Epithelial cell of esophagus (primary cell): ENCODE data around the gene METTL22.

Experiments
- DNase-seq: peaks from one replicate; pipeline ENCODE4 v3.0.0; 2010; ENCODE audit warnings: low read depth
- H3K4me3 ChIP-seq: 2 replicates; pipeline ENCODE4 v1.5.1; 2011; ENCODE audit warnings: mild to moderate bottlenecking, low read length, control low read depth
- TF ChIP-seq, protein P1 (sequence below): IDR thresholded peaks from 2 replicates; pipeline ENCODE4 v1.5.1; 2011; ENCODE audit warnings: low read depth, mild to moderate bottlenecking, low read length, control low read depth, inconsistent platforms; ENCODE audit not compliant: insufficient read depth; ENCODE audit errors: missing control alignments

Gene METTL22

DNA sequence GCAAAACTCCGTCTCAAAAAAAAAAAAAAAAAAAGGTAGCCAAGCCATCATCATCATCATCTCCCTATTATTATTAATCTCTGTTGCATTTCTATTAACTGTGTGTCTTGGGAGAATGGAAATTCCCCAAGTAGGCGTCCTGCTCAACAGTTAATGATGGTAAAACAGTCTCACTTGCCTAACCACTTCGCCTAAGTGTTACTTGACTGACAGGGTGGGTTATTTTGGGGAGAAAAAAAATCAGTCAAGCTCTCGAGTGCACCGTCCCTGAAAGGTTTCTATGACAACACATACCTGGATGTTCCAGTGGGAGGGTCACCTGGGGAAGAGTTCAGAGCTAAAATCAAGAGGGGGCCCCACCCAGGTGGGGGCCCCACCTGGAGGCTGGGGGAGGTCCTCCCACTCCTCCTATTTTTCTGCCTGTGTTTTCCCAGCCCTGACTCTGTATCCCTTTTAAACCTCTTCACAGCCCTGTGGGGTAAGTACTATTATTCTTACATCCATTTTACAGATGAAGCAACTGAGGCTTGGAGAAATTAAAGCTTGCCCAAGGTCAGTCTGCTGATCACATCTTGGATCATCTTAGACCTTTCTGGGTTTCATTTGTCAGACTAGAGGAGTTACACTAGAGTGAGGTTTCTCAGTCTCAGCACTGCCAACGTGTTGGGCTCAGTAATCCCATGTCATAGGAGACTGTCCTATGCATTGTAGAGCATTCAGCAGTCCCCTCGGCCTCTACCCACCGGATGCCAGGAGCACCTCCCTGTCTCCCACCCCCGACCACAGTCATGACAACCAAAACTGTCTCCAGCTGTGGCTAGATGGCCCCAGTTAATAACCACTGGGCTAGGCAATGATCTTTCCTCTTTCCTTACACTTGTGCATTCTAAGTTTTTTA is 41.9 kb downstream of the METTL22 start:
- TF ChIP-seq, protein P1, sequence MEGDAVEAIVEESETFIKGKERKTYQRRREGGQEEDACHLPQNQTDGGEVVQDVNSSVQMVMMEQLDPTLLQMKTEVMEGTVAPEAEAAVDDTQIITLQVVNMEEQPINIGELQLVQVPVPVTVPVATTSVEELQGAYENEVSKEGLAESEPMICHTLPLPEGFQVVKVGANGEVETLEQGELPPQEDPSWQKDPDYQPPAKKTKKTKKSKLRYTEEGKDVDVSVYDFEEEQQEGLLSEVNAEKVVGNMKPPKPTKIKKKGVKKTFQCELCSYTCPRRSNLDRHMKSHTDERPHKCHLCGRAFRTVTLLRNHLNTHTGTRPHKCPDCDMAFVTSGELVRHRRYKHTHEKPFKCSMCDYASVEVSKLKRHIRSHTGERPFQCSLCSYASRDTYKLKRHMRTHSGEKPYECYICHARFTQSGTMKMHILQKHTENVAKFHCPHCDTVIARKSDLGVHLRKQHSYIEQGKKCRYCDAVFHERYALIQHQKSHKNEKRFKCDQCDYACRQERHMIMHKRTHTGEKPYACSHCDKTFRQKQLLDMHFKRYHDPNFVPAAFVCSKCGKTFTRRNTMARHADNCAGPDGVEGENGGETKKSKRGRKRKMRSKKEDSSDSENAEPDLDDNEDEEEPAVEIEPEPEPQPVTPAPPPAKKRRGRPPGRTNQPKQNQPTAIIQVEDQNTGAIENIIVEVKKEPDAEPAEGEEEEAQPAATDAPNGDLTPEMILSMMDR: no peak
- no peak overlapping the region for H3K4me3 ChIP-seq
- DNase-seq: no peak

DNA sequence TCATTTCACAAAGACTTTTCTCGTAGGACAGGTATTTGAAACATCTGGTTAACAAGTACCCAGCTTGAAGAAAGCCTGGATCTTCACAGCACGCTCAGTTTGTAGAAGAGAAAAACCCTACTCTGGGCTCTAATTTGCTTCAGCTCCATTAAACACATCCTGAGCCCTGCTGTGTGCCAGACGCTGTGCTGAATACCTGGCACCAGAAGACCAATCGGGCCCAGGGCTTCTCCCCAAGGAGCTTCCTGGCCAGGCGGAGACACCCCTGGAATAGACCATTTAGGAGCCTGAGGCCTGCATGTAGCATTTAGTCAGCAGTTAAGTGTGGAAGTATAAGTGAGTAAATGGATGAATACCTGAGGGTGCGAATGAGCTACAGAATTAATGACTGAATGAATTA is 44.0 kb downstream of the METTL22 start:
- no peak for DNase-seq
- H3K4me3 ChIP-seq: no peak overlapping the region
- TF ChIP-seq, protein P1: no peak

DNA sequence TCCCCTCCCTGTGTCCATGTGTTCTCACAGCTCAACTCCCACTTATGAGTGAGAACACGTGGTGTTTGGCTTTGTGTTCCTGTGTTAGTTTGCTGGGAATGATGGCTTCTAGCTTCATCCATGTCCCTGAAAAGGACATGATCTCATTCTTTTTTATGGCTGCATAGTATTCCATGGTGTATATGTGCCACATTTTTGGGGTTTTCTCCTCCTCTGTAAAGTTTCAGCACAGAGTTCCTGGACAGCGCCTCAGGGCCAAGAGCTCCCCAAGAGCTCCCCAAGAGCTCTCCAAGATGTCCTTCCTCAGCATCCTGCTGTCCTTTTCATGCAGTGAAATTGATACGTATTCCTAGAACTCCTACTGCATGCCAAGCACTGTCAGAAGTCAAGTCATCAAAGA is 46.0 kb downstream of the METTL22 start:
- no peak for DNase-seq

DNA sequence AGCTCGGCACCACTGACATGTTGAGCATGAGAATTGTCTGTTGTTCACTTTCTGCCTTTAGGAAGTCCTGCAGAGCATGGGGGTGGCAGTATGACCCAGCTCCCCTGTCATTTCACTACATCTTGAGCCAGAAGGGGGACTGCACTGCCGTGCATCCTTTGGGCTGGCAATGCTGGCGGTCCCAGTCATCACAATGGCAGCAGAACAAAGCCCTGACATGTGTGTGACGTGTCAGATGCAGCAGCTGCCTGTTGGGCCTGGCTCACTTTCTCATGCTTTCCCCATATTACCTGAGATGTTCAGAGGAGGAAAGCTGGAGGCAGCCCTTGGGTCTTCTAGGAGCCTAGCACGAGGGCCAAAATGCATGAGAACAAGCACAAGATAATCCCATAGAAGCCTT is 46.6 kb downstream of the METTL22 start:
- no peak overlapping the region for H3K4me3 ChIP-seq
- DNase-seq: no peak
- TF ChIP-seq, protein P1: no peak

More for the DNA sequence above, 46.0 kb downstream of the METTL22 start:
- no peak overlapping the region for H3K4me3 ChIP-seq
- TF ChIP-seq, protein P1: no peak

DNA sequence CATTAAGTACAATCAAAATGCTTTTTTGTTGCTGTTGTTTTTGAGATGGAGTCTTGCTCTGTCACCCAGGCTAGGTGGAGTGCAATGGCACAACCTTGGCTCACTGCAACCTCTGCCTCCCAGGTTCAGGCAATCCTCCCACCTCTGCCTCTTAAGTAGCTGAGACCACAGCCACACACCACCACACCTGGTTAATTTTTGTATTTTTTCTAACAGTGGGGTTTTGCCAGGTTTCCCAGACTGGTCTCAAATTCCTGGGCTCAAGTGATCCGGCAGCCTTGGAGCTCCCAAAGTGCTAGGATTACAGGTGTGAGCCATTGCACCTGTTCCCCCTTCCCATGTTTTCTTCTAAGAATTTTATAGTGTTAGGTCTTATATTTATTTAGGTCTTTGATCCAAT is 48.0 kb downstream of the METTL22 start:
- TF ChIP-seq, protein P1: no peak
- no peak for DNase-seq
- no peak overlapping the region for H3K4me3 ChIP-seq

DNA sequence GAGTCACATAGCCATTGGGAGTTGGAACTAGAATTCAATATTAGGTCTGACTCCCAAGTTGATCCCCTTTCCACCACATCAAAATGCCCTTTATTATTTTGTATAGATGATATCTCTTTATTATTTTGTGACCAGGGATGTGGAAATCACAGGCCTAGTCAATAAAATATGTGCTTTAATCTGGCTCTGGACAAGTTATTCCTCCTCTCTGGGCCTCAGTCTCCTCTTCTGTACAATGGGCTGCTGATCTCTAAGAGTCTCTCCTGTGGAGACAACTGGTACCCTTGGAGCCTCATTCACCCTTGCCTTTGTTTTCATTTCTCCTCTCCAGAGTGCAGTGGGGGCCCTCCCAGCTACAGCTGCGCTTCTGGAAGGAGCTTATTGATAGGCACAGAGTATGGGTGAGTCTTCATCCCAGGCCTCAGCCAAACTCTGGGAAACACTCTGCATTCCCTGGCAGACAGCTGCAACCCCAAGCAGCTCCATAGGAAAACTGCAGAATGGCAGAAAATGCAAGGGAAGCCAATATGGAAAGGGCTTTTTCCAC is 48.6 kb downstream of the METTL22 start:
- H3K4me3 ChIP-seq: no peak overlapping the region
- no peak for DNase-seq
- TF ChIP-seq, protein P1: no peak
